Gastroesophageal sphincter (tissue), 3 donors: Measurements from ENCODE around the gene VPS13A.
A peak's percentile ranks its signal among the peaks of the same experiment; 100 is the strongest.

Experiments
- CTCF ChIP-seq, 4 experiments: fragments of 200-600 bp in 2 of 4; fragments of 450-650 bp in 2 of 4; sonication (generic) in 1 of 4; IDR thresholded peaks; one replicate each; pipeline ENCODE4 v1.5.1; 2017 to 2019; ENCODE audit warnings: antibody characterized with exemption in 4 of 4, mild to moderate bottlenecking in 2 of 4, moderate library complexity in 2 of 4
- EP300 ChIP-seq: sonication (generic); formaldehyde crosslinking; IDR thresholded peaks from one replicate; pipeline ENCODE4 v1.6.1; 2017; ENCODE audit warnings: antibody characterized with exemption, mild to moderate bottlenecking
- POLR2A ChIP-seq, 2 donors: fragments of 450-650 bp; IDR thresholded peaks; one replicate each; pipeline ENCODE4 v1.6.1; 2017; ENCODE audit warnings: antibody characterized with exemption in 2 of 2, mild to moderate bottlenecking in 2 of 2, moderate library complexity in 1 of 2

GRCh38 chr9:77215874-77216273 lies 38.5 kb downstream of the VPS13A start:
- TF ChIP-seq EP300 (no peak), CTCF (IDR thresholded peaks at IDR 0.05) (peak in 1 of 4 experiments; percentile 26), POLR2A (IDR thresholded peaks at IDR 0.05) (no peak)
